Daoy (cell line): ENCODE results near the gene ATG14. TPM values are rescaled to one million over a fixed set of nuclear protein-coding genes. Genes with fewer than 3 reads are reported as not detected.
"Not testable (repeated sequence)": the region's sequence is repeated elsewhere in the genome, so short reads cannot be mapped to it uniquely, and the experiment has no call there.

Source experiments
- DNase-seq: peaks from one replicate; pipeline ENCODE4 v3.0.0-alpha.2; 2015; ENCODE audit warnings: low read depth
- total RNA-seq: library from RNA; depleted of rRNA; stranded (reverse); fragments of >200 nt; shearing (Covaris generic); gene quantifications from 2 replicates; pipeline ENCODE4 v1.2.3, GENCODE V29; 2014

ATG14 gene
- total RNA-seq, 1 experiment from 2014 or later, result 12.7 TPM

DNA sequence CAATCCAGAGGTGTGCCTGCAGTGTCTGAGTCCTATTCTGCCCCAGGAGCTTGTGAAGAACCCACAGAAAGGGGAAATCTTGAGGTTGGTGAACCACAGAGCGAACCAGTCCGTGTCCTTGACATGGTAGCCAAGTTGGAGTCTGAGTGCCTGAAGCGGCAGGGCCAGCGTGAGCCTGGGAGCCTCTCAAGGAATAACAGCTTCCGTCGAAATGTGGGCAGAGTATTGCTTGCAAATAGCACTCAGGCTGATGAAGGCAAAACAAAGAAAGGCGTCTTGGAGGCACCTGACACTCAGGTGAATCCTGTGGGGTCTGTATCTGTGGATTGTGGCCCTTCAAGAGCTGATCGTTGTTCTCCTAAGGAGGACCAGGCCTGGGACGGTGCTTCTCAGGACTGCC is 60.5 kb downstream of the ATG14 start:
- DNase-seq, result no peak

DNA sequence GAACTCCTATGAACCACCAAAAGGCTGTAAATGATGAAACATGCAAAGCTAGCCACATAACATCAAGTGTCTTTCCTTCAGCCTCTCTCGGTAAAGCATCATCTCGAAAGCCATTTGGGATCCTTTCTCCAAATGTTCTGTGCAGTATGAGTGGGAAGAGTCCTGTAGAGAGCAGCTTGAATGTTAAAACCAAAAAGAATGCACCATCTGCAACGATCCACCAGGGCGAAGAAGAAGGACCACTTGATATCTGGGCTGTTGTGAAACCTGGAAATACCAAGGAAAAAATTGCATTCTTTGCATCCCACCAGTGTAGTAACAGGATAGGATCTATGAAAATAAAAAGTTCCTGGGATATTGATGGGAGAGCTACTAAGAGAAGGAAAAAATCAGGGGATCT is 61.2 kb downstream of the ATG14 start:
- DNase-seq, result no peak

DNA sequence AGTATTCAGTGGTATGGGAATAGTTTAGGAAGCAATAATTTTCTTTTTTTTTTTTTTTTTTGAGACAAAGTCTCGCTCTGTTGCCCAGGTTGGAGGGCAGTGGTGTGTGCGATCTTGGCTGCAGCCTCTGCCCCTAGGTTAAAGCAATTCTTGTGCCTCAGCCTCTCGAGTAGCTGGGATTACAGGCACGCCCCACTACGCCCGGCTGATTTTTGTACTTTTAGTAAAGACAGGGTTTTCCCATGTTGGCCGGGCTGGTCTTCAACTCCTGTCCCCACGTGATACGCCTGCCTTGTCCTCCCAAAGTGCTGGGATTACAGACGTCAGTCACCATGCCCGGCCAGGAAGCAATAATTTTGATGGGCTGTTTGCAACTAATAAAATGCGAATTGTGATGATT is 62.1 kb downstream of the ATG14 start:
- DNase-seq, result no peak

DNA sequence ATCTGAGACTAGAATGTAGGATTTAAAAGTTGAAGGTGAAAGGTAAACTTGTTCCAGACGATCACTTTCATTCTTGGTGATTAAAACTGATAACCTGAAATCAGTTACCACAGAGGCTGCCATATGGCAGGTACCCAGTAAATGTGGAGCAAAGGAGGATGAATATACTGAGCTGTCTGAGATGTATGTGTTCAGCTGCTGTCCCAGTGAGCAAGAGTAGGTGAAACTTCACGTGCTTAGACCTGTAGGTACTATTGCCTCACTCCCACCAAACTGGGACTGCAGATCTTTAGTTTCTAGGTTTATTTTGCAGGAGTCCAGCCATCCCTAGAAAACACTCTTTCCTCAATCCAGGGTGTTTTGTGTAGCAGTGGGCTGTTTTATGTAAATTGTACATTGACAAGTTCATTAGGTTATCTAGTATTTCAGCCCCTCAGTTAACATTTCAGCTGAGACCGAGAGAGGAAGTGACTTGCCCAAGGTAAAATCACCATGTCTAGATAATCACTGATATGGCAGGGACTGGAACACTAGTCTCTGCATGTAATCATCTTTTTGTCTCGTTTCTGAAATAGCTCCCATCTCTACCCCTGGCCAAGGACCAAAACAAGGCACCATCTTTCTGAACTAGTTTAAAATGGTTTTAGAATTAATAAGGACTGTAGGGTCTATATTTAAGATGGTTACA is 62.7 kb downstream of the ATG14 start:
- no peak for DNase-seq

DNA sequence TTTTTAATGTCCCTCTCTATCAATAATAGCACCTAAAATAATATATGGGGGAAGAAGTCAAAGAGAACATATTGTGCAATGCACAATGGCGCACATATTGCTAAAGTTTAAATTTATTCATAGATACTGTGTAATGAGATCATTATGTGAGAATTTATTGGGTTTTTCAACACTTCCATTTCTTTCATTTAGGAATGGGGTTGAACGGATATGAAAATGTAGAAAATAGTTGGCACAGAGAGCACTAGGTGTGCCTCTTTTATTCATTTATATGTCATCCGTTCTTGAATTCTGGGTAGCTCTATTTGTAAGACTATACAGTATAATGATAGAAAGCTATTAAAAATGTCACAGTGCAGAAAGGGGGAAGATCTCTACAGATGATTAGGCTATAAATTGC is 63.9 kb downstream of the ATG14 start:
- no peak for DNase-seq

DNA sequence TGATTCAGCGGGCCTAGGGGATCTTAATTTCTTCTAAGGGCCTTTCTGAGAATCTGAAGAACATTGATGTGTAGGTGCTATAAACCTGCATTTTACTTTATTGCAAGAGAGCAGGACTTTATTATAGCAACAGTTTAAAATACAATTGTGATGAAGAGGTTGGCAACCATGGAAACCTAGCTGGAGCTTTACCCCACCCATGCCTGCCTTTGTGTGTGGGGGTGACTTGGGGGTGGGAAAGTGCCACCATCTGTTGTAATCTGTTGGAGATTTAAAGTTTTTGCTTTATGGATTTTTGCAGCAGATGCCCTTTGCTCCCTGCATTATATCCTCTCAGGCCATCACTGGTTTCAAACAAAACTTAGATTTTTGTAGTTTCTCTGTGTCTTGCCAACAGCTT is 64.6 kb downstream of the ATG14 start:
- DNase-seq, result no peak

DNA sequence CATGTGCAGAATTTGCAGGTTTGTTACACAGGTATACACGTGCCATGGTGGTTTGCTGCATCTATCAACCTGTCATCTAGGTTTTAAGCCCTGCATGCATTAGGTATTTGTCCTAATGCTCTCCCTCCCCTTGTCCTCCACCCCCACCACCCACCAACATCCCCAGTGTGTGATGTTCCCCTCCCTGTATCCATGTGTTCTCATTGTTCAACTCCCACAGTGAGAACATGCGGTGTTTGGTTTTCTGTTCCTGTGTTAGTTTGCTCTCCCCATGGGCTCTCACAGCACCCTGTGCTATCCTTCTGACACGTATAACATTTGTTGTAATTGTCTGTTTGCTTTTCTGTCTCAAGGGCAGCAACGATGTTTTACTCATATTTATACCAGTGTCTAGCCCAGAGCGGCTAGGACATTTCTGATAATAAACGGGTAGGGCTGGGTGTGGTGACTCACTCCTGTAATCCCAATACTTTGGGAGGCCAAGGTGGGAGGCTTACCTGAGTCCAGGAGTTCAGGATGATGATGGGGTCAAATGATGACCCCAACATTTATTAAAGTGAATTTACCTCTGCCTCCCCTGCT is 67.0 kb downstream of the ATG14 start:
- DNase-seq, result not testable (repeated sequence)

DNA sequence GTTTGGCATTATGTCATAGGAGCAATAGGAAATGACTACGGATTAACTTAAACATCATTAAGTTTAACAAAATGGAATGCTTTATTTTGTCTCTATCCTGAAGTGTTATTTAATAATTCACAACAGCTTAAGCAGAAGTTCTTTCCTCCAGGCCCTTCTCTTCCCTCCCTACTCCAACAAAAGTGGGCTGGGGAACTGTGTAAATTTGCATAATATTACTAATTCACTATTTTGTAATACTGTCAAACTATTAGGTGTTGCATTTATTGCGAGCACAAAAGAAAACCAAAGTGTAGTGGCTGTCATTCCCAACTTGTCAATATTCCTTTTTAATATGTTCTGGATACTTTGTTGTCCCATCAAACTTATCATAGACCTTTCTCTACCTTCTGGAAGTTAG is 69.8 kb downstream of the ATG14 start:
- no peak for DNase-seq

DNA sequence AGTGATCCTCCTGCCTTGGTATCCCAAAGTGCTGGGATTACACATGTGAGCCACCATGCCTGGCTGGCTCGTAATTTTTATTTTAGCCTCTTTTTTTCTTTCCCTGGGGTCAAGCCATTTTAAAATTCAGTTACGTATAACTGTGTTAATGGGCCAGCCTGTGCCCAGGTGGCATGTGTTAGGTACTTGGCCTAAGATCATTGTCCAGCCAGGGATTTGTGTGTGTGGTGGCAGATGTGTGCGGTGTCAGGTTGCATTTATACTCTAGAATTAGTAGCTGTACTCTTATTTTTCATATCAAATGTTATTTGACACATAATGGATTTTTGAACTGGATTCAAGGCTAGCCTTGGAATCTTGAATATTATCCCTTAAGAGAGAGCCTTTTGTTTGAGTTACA is 71.1 kb downstream of the ATG14 start:
- no peak for DNase-seq

DNA sequence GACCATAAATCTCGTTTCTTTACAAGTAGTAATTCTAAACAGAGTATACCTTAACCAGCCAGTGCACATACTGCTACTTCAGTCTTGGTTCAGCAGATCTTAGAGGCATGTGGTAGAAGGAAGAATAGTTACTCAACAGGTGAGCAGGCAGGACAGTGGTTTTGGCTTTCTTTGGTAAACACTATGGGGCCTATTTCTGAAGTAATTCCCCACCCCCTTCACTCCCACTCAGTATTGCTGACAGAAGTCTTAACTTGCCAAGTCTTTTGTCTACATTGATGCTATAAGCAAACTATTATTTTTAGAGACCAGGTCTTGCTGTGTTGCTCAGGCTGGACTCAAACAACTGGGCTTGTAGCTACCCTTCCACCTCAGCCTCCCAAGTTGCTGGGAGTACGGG is 71.9 kb downstream of the ATG14 start:
- no peak for DNase-seq

DNA sequence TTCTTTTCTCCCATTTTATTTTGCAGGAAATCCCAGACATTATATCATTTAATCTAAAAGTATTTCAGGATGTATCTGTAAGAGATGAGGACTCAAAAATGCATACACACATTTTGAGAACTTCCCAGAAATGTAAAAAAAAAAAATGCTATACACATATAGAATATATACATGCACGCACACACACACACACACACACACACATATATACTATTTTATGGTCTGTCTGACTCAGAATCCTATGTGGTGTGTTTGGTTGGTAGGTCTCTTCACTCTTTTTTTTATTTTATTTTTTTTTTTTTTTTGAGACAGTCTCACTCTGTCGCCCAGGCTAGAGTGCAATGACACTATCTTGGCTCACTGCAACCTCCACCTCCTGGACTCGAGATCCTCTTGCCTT is 74.9 kb downstream of the ATG14 start:
- DNase-seq, result no peak

DNA sequence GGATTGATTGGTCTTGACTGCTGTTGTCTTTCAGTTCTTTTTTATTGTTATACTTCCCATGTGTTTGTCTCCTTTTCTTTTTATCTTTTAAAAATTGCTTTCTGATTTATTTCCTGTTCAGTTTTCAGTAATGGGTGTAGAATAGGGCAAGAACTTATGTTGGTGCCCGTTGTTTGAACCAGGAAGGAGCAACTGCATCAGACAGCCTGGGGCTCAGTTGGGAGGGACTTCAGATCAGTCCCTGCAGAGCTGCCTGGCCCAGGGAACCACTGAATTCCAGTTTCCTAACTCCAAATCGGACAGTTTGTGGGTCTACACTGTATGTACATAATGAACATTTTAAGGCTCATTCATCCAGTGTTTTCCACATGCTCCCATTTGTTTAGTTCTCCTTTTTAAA is 75.5 kb downstream of the ATG14 start:
- peak; percentile 18 for DNase-seq

DNA sequence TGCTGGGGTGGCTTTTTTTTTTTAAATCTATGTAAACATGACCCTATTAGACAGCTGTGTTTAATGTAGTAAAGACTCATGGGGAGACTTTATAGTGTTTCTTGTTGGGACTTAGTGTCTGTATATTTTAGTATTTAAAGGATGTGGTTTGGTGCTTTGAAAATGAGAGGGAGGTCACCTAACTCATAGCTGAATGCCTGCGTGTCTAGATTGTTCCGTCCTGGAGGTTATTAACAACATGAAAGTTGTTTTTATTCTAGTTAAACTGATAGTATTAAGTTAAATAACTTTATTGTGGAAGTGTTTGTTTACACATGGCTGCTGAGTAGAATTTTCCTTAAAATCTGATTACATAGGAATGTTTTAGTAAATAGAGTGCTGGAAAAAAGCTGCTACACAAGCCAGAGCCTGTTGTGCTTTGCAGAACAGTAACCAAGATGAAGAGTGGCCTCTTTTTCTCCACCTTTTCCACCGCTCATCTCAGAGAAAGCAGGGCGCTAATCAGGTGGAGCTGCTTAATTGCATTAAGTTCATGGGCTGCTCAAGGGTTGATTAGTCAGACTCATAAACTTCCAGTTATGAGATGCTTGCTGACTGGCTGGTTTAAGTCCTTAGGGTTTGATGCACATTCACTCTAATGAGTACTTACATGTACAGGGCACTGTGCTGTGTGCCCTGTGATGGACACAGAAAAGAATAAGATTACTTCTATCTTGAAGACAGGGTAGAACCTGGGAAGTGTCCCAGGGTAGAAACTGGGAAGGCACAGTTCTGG is 77.7 kb downstream of the ATG14 start:
- peak; percentile 21 for DNase-seq

DNA sequence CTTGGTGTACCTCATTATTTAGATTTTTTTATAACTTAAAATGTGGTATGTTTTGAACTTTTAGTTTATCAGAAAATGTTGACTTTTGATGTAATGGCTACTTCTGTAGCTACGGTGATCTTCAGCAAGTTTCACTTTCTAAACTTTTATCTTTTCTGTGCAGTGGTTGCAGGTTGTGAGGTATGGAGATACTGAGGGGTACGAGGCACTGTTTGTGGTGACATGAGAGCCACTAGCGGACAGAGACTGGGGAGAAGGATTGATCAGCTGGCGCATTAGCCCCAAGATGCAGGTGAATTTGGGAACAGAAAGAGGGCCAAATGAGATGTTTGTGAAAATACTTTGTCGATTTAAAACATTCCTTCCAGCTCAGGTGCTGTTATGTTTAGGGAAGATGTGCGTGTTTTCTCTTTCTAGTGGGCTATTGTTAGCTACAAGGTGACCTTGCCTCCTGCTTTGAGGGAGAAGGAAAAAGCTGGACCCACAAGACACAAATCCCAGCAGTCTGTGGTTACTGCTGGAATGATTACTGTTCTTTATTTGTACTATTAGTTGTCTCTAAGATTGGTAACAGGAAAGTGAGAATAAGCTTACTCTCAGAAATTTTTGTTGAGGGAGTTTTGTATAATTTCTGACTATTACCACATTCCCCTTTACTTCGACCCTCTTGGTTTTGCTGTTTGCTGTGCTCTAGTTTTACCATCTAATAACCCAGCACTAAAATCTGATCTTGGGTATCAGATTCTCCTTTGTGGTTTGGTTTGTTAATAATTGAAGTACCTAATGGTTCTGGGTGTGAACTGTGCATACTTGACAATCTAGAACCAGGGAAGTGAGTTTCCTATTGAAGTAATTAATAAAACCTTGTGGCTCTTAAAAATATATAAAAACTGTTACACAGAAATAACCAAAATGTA is 78.7 kb downstream of the ATG14 start:
- DNase-seq, result no peak

DNA sequence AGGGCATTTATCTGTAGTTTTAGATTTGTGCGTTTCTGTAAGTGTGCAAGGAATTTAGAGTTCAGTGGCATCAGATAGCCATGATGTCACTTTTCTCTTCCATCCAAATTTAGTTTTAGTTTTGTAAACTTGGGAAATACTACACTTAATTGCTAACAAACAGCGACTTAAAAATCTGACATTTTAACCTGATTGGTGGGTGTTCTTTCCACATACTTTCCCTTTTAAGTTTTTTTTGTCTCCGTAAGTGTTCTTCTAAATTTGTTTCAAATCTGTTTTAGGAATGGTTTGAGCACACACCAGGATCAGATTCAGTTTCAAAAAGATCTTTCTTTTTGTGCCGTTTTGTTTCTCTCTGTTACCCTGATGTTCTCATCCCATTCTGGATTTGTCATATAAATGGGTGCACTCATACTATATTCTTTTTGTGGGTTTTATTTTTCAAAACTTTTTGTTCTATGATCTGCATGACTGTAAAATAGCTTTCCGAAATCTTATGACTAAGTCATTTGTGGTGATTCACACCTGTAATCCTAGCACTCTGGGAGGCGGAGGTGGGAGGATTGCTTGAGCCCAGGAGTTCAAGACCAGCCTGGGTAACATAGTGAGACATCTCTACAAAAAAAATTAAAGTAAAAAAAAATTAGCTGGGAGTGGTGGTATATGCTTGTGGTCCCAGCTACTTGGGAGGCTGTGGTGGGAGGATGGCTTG is 81.5 kb downstream of the ATG14 start:
- DNase-seq, result peak; percentile 51

DNA sequence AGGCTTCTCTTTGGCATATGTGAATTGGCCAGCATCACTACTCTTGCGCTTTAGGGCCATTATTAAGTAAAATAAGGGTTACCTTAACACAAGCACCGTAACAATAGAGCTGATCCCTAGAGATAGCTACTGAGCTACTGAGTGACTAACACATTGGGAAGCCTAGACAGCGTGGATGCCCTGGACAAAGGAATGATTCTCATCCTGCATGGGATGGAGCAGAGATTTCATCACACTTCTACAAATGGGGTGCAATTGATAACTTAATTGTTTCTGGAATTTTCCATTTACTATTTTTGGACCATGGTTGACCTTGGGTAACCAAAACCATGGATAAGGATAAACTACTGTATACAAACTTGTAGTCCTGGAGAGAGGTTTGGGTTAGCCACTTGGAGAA is 83.3 kb downstream of the ATG14 start:
- no peak for DNase-seq

DNA sequence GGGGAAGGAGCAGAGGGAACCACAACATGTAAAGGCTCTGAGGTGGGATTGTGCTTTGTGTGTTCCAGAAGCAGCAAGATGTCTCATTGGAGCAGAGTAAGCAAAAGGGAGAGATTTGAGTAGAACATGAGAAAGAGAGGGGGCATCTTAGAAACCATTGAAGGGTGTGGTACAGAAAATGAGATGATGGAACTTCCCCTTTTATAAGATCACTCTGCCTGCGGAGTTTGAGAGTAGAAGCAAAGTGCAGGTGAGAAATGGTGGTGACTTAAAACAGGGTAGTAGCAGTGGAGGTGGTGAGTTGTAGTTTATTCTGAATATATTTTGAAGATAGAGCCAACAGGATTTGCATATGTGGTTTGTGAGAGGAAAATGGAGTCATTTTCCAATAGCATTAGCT is 84.5 kb downstream of the ATG14 start:
- DNase-seq, result no peak

DNA sequence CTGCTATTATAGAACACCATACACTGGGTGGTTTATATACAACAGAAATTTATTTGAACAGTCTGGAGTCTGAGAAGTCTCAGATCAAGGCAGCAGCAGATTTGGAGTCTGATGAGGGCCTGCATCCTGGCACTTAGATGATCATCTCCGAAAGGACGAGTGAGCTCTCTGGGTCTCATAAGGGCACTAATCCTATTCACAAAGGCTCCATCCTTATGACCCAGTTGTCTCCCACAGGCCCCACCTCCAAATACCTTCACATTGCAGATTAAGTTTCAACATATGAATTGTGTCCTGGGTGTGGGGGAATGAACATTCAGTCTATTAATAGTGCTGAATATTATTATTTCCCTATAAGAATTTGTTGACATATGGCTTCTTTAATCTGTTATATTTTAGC is 86.8 kb downstream of the ATG14 start:
- DNase-seq, result no peak

DNA sequence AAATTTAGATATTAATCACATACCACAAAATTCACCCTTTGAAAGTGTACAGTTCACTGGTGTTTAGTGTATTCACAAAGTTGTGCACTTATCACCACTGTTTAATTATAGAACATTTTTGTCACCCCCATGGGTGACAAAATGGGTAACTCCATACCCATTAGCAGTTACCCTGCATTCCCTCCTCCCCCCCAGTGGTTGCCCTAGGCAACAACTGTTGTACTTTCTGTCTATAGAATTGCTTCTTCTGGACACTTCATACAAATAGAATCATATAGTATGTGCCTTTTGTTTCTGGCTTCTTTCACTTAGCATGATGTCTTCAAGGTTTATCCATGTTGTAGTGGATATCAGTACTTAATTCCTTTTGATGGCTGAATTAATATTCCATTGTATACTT is 87.7 kb downstream of the ATG14 start:
- DNase-seq, result no peak

DNA sequence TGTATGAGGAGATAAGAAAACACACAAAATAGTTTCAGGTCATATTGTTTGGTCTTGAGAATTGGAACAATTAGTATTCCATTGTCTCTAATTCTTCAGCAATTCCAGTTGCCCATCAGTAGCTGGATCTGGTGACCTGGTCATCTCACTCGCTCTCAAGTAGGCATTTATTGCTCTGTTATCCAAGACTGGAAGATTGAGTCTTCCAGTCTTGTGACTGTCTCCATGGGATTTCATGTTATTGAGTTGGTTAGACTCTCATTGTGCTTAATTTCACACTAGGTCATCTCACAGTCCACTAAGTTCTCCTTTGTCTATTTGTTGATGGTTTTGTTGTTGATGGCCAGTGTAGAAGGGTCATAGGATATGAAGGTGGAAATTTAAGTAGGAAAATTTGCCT is 92.9 kb downstream of the ATG14 start:
- DNase-seq, result no peak

DNA sequence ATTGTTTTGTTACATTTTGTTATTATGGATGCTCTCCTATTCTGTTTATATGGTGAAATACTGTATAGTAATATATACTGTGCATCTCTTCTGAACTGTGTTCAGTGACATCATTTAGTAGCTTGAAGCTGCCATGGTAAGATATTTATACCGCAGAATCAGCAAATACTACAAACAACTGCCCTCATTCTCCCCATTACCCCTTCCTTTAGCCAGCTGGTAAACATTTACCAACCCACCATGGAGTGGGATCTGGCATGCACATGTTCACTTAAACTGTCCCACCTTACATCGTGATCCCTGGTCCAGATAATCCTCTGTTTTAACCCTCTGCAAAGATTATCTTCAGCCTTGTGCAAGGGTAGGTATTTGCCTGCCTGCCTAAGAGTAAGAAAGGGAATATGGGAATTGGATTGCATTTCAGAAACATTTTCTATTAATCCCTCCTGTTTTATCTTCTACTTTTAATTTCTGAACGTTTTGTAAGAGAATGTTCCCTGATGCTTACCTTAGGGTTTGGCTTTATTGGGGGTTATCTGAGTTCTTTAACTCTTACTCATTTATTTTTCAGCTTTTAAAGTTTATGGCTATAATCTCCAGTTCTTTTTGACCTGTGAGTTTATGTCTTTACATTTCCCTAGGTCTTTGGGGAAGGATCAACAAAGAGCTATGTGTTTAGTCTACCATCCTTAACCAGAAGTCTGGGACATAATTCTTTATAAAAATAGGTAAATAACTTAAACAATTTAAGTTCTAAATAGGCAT is 93.9 kb downstream of the ATG14 start:
- no peak for DNase-seq
